ENCODE measurements around the gene DAPK1. TPM values are rescaled to one million over a fixed set of nuclear protein-coding genes. Genes with fewer than 3 reads are reported as not detected.

Gene DAPK1
- polyA plus RNA-seq, 2 of the 4 experiments (the other 2 are of a cell fraction) = 55.2 to 67.2 TPM

- TF ChIP-seq RFX5 (IDR thresholded peaks at IDR 0.05) (no peak; the same call in 1 of the 2 replicates), CEBPB (IDR thresholded peaks at IDR 0.05) (no peak), SREBF2 (IDR thresholded peaks at IDR 0.05) (no peak), FOXS1 (CRISPR knock-in tag; IDR thresholded peaks at IDR 0.05) (0 out of 2 replicates have a peak, but pooled peaks have one; percentile 38), MYC (IDR thresholded peaks at IDR 0.05; ENCODE audit: borderline replicate concordance, low read length) (no peak), HOXB13 (CRISPR knock-in tag; IDR thresholded peaks at IDR 0.05; ENCODE audit: low read depth) (no peak), SMC3 (IDR thresholded peaks at IDR 0.05) (peak; percentile 46; the same call in 2 of the 3 replicates), ZFP36 (IDR thresholded peaks at IDR 0.05; ENCODE audit: borderline replicate concordance, partially characterized antibody) (no peak), MAFK (IDR thresholded peaks at IDR 0.05; ENCODE audit: partially characterized antibody) (no peak), ESRRA (IDR thresholded peaks at IDR 0.05; ENCODE audit: borderline replicate concordance, low read length) (0 out of 2 replicates have a peak, but pooled peaks have one; percentile 61), MAZ (IDR thresholded peaks at IDR 0.05; ENCODE audit: borderline replicate concordance, low read depth, low read length) (no peak), KDM5A (IDR thresholded peaks at IDR 0.05) (no peak), BHLHE40 (IDR thresholded peaks at IDR 0.05; ENCODE audit: low read depth, low read length) (no peak), CBX2 (IDR thresholded peaks at IDR 0.05; ENCODE audit: borderline replicate concordance, low read depth) (no peak), NFE2L2 (conservative IDR thresholded peaks at IDR 0.05; ENCODE audit: low read length) (no peak), RCOR1 (IDR thresholded peaks at IDR 0.05; ENCODE audit: low read depth, low read length) (no peak), HEYL (CRISPR knock-in tag; IDR thresholded peaks at IDR 0.05) (no peak), TP53 (CRISPR knock-in tag; IDR thresholded peaks at IDR 0.05) (0 out of 2 replicates have a peak, but pooled peaks have one; percentile 81), FOSB (CRISPR knock-in tag; IDR thresholded peaks at IDR 0.05) (no peak), HOXB5 (CRISPR knock-in tag; IDR thresholded peaks at IDR 0.05) (peak; percentile 33; the same call in 1 of the 2 replicates), RNF2 (IDR thresholded peaks at IDR 0.05; ENCODE audit: borderline replicate concordance, low read depth) (no peak), HDAC2 (IDR thresholded peaks at IDR 0.05) (no peak), REST (IDR thresholded peaks at IDR 0.05) (no peak), USF2 (IDR thresholded peaks at IDR 0.05) (peak; percentile 21), CTCF (IDR thresholded peaks at IDR 0.05) (peak; percentile 32; the same call in 2 of the 3 replicates), FOSL2 (IDR thresholded peaks at IDR 0.05) (no peak), FOSL2 (CRISPR knock-in tag; IDR thresholded peaks at IDR 0.05) (peak; percentile 24), RARB (CRISPR knock-in tag; IDR thresholded peaks at IDR 0.05) (no peak), CHD2 (IDR thresholded peaks at IDR 0.05; ENCODE audit: low read length, partially characterized antibody) (no peak), ZNF302 (CRISPR knock-in tag; IDR thresholded peaks at IDR 0.05) (no peak), JUN (IDR thresholded peaks at IDR 0.05) (peak; percentile 93), NPAS2 (CRISPR knock-in tag; IDR thresholded peaks at IDR 0.05; ENCODE audit: borderline replicate concordance) (no peak)
Observed at GRCh38 chr9:87725900-87726709, 228.4 kb downstream of the DAPK1 start, which contains the start of gene CTSL (continued).

Data from A549 (cell line).